ES-I3 (cell line): ENCODE measurements around the gene GLOD5.

ENCODE experiments used
- H3K36me3 ChIP-seq: 2 replicates; pipeline ENCODE4 v1.6.1; 2013; ENCODE audit warnings: mild to moderate bottlenecking, low read length, control low read depth, moderate library complexity; ENCODE audit not compliant: insufficient read depth
- H3K4me1 ChIP-seq: 2 replicates; pipeline ENCODE4 v1.6.1; 2013; ENCODE audit warnings: mild to moderate bottlenecking, control low read depth, low read length; ENCODE audit not compliant: insufficient read depth
- H3K9ac ChIP-seq: 2 replicates; pipeline ENCODE4 v1.6.1; 2013; ENCODE audit warnings: low read depth, mild to moderate bottlenecking, low read length, moderate library complexity
- H3K9me3 ChIP-seq: 2 replicates; pipeline ENCODE4 v1.6.1; 2013; ENCODE audit warnings: mild to moderate bottlenecking, low read length, moderate library complexity; ENCODE audit not compliant: control insufficient read depth, insufficient read depth

Gene GLOD5

DNA sequence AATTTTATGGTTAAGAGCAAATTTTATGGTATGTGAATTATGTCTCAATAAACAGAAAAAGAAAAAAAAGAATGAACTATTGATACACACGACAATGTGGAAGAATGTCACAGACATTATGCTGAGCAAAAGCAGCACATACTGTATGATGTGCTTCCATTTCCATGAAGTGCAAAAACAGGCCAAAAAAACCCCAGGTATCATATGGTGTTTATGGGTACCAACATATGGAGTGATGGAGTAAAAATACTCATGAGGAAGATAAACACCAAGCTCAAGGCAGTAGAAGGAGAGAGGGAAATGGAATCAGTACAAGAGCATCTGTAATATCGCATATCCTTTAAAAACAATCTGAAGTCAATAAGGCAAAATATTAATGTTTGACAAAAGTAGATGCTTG, 20.7 kb downstream of the GLOD5 start:
- H3K9ac ChIP-seq: no peak overlapping the region
- no peaks in the 10 kb centered on the region for H3K9me3 ChIP-seq
- H3K4me1 ChIP-seq: no peaks in the 10 kb centered on the region
- H3K36me3 ChIP-seq: no peaks in the 10 kb centered on the region

DNA sequence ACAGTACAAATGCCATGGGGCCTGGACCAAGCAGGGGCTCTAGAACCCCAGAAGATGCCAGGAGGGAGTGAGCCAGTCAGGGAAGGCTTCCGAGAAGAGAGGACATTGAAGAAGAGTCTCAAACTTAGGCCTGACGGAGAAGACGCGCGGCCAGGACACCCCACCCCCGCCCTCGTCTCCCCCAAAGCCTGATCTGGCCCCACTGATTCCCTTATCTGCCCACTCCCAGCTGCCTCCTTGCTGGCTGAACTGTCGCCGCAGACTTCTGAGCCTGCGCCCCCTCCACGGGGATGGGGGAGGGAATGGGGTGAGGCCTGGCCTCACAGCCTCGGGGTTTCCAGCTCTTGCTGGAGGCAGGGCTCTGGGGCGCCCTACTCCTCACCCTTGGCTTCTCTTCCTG, 21.2 kb downstream of the GLOD5 start:
- Histone ChIP-seq H3K9me3 (no peaks in the 10 kb centered on the region), H3K36me3 (no peaks in the 10 kb centered on the region), H3K9ac (no peak overlapping the region), H3K4me1 (no peaks in the 10 kb centered on the region)

DNA sequence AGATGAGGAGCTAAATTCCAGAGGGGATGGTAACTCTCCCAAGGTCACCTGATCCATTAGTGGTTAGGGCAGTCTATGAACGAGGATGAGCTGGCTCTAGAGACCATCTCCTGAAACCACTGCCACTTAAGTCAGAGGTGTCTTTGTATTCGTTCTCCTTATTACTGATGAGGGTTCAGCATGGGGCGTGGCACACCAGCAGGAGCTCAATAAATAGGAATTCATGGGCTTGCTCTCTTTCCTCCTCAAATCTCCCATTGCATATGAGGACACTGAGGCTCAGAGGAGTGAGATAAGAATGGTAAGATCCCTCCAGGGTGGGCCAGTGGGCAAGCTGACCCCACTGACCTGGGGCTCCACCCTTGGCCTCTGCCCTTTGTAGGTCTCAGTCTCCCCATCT, 23.2 kb downstream of the GLOD5 start:
- Histone ChIP-seq H3K36me3 (no peaks in the 10 kb centered on the region), H3K9me3 (no peaks in the 10 kb centered on the region), H3K4me1 (no peaks in the 10 kb centered on the region), H3K9ac (no peak overlapping the region)

DNA sequence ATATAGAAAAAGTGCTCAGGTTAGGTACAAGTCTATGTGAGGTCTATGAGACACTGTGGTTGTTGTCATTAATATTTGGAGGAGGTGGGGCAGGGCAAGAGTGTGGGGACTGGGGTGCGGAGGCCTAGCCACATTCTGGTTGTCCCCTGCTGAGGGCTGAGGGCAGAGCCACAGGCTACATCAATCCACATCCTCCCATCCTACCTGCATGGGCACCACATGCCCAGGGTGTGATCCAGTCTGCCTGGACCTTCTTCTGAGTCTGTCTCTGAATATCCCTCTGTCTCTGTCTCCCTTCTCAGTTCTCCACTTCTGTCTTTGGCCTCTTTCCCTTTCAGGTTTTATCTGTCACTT, 23.6 kb downstream of the GLOD5 start:
- Histone ChIP-seq H3K9ac (no peak overlapping the region), H3K36me3 (no peaks in the 10 kb centered on the region), H3K4me1 (no peaks in the 10 kb centered on the region), H3K9me3 (no peaks in the 10 kb centered on the region)

GRCh38 chrX:48785540-48786214, 24.1 kb downstream of the GLOD5 start:
- H3K4me1 ChIP-seq: no peaks in the 10 kb centered on the region
- no peaks in the 10 kb centered on the region for H3K9me3 ChIP-seq
- H3K36me3 ChIP-seq: no peaks in the 10 kb centered on the region
- no peak overlapping the region for H3K9ac ChIP-seq

- Histone ChIP-seq H3K36me3 (no peaks in the 10 kb centered on the region), H3K9ac (no peak within 1 kb of the TSS), H3K9me3 (no peaks in the 10 kb centered on the region), H3K4me1 (no peaks in the 10 kb centered on the region)
Measured at GRCh38 chrX:48786341-48786800, 24.8 kb downstream of the GLOD5 start, which contains the start of gene GATA1. Gene GATA1, plus strand, starts transcription at chrX:48786590. Its CDS starts 4,520 bp downstream, at chrX:48791110.

DNA sequence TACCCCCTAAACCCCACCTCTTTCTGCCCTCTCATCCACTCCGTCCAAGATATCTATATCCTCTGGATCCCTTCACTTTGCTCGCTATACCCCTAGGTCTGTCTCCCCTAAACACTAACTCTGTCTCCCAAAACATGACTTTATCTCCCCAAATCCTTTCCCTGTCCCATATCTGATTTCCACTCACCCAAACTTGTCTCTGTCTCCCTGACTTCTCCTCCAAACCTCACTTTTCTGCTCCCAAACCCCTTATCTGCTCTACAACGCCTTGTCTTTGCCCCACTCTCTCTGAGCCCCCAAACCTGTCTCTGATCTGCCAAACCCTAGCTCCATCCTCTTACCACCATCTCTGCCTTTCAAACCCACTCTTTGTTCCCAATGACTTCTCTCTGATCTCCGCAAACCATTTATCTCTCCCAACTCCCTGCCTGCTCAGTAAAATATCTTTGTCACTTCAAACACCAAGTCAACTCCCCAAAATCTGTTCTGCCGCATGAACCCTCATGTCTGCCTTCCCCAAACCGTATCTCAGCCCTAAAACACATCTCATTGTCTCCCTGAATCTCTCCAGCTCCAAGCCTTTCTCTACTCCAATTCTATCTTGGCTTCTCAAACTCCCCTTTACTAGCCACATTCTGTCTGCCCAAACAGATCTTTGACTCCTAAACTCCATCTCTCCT, 25.4 kb downstream of the GLOD5 start:
- H3K9me3 ChIP-seq: no peaks in the 10 kb centered on the region
- no peak overlapping the region for H3K9ac ChIP-seq
- H3K4me1 ChIP-seq: no peaks in the 10 kb centered on the region
- H3K36me3 ChIP-seq: no peaks in the 10 kb centered on the region

DNA sequence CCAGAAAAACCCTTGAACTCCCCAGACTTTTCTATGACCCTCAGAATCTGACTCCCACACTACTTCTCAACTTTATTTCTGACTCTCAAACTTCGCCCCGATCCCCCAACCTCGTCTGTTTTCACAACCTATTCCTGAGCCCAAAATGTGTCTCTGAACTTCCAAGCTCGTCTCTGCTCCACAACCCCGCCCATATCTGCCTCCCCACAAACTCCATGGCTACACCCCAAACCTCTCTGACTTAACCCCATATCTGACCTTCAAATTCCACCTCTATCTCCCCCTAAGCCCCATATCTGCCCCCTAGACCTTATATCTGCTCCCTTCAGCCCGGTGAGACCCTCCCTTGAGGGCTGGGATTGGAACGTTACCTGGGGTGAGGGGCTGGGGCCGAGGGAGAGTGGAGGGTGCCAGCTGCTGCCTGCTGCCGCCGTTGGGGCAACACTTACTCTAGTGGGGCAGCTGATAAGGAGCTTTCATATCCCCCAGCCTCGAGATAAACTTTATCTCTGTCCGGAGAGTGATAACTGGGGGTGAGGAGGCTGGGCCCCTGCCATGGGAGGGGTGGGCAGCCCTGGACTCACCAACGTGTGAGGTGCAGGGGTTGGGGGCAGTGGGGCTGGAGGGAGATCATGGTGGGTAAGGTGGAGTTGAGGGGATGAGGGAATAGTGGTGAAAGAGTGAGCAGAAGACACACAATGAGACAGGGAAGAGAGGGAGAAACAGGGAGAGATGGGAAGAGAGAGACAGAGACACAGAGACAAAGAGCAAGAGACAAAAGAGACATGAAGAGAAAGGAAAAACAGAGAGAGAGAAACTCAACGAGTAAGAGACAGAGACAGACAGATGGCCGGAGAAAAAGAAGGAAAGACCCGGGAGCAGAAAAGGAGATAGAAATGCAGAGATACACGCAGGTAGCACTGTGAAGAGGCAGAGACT, 26.2 kb downstream of the GLOD5 start:
- H3K9me3 ChIP-seq: no peaks in the 10 kb centered on the region
- H3K36me3 ChIP-seq: no peaks in the 10 kb centered on the region
- H3K9ac ChIP-seq: no peak overlapping the region
- no peaks in the 10 kb centered on the region for H3K4me1 ChIP-seq

GRCh38 chrX:48789366-48790220, 28.0 kb downstream of the GLOD5 start:
- H3K9me3 ChIP-seq: no peaks in the 10 kb centered on the region

DNA sequence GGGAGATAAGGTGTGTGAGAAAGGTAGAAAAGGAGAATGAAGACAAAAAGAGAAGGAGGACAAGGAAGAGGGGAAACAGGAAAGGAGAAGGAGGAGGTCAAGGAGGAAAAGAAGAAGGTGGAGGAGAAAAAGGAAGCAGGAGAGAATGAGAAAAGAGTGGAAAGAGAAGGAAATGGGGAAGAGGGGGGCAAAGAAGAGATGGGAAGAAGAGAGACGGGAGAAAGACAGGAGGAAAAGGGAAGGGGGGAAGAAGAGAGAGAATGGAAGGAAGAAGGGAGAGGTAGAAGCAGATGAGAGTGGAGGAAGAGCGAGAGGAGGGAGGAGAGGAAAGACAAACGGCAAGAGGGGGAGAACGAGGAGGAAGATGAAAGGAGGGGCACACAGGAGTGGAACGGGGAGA, 28.9 kb downstream of the GLOD5 start:
- Histone ChIP-seq H3K36me3 (no peaks in the 10 kb centered on the region), H3K4me1 (peaks cover 15% of the 10 kb centered on the region; the same call in 1 of the 2 replicates), H3K9ac (no peak overlapping the region), H3K9me3 (no peaks in the 10 kb centered on the region)

More at GRCh38 chrX:48789366-48790220, 28.0 kb downstream of the GLOD5 start:
- no peak overlapping the region for H3K9ac ChIP-seq
- peaks cover 9% of the 10 kb centered on the region; the same call in 1 of the 2 replicates for H3K4me1 ChIP-seq
- H3K36me3 ChIP-seq: no peaks in the 10 kb centered on the region

DNA sequence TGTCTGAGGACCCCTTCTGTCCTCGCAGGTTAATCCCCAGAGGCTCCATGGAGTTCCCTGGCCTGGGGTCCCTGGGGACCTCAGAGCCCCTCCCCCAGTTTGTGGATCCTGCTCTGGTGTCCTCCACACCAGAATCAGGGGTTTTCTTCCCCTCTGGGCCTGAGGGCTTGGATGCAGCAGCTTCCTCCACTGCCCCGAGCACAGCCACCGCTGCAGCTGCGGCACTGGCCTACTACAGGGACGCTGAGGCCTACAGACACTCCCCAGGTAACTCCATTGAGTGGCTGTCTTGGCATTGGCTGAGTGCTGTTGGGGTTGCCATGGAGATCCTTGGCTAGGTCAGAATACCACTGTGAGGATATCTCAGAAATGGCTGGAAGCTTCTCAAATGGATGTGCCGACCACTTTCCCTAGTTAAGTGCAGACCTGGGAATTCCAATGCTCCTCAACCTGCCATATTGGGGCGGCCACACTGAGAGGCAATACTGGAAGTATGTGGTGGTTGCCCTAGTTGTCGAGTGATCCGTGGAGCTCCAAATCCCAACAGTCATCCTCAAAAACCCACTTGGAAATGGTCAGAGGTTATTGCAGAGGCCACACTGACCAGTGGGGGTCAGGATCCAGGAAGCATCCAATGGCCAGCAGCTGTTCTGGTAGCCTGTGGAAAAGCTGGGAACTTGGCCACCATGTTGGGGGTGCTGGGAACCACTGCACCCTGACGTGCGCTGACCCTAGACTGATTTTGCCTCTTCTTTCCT, 29.7 kb downstream of the GLOD5 start:
- no peak overlapping the region for H3K9ac ChIP-seq

DNA sequence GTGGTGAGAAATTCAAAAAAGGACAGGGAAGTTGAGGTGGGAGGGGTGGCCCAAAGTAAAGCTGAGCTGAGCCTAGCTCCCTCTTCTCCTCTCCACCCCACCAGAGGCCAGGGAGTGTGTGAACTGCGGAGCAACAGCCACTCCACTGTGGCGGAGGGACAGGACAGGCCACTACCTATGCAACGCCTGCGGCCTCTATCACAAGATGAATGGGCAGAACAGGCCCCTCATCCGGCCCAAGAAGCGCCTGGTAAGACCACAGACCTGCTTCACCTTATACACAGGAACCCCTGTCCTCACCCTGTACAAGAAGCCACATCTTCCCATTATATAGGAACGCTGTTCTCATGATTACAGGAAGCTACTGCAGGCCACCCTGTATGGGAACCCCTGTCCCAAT, 30.7 kb downstream of the GLOD5 start:
- peaks cover 15% of the 10 kb centered on the region; the same call in 1 of the 2 replicates for H3K4me1 ChIP-seq
- no peaks in the 10 kb centered on the region for H3K36me3 ChIP-seq
- H3K9me3 ChIP-seq: no peaks in the 10 kb centered on the region
- H3K9ac ChIP-seq: no peak overlapping the region

More for the DNA sequence above, 29.7 kb downstream of the GLOD5 start:
- Histone ChIP-seq H3K36me3 (no peaks in the 10 kb centered on the region), H3K4me1 (peaks cover 15% of the 10 kb centered on the region; the same call in 1 of the 2 replicates), H3K9me3 (no peaks in the 10 kb centered on the region)

DNA sequence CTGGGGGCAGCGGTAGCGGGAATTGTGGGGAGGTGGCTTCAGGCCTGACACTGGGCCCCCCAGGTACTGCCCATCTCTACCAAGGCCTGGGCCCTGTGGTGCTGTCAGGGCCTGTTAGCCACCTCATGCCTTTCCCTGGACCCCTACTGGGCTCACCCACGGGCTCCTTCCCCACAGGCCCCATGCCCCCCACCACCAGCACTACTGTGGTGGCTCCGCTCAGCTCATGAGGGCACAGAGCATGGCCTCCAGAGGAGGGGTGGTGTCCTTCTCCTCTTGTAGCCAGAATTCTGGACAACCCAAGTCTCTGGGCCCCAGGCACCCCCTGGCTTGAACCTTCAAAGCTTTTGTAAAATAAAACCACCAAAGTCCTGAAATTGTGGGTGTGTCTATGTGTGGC, 32.4 kb downstream of the GLOD5 start:
- Histone ChIP-seq H3K9me3 (no peaks in the 10 kb centered on the region), H3K9ac (no peak overlapping the region), H3K36me3 (no peaks in the 10 kb centered on the region), H3K4me1 (peaks cover 15% of the 10 kb centered on the region; the same call in 1 of the 2 replicates)
